ENCODE results near the gene AMELY. TPM values are rescaled to one million over a fixed set of nuclear protein-coding genes. Genes with fewer than 3 reads are reported as not detected.

The AMELY gene
- polyA plus RNA-seq, 1 donor from 2014 or later, result not detected

DNA sequence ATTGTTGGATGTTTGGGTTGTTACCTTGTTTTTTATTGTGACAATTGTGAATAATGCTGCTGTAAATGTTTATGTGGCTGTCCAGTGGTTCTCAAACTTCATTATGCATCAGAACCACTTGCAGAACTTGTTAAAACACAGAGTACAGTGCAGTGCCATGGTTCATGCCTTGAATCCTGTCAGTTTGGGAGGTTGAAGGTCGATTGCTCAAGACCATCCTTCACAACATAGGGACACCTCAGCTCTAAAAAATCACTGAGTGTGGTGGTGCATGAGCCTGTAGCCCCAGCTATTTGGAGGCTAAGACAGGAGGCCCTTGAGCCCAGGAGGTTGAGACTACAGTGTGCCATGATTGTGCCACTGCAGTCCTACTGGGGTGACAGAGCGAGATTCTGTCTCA is 23.9 kb upstream of the AMELY start:
- Histone ChIP-seq H3K4me3 (ENCODE audit: low read length) (no peak overlapping the region), H3K79me2 (replicated peaks; ENCODE audit: insufficient read depth, low read length) (no peaks in the 10 kb centered on the region), H4K20me1 (ENCODE audit: insufficient read depth) (no peaks in the 10 kb centered on the region), H3K9me3 (ENCODE audit: low read length) (no peaks in the 10 kb centered on the region), H3K27ac (ENCODE audit: low read length) (no peak overlapping the region), H3K9me2 (ENCODE audit: insufficient read depth, low read length) (no peaks in the 10 kb centered on the region), H3K36me3 (ENCODE audit: insufficient read depth, low read length) (no peaks in the 10 kb centered on the region), H2AFZ (ENCODE audit: low read depth, low read length) (no peak overlapping the region), H3K27me3 (ENCODE audit: insufficient read depth, low read depth, low read length) (no peaks in the 10 kb centered on the region), H3K9ac (ENCODE audit: low read length) (no peak overlapping the region), H3F3A (ENCODE audit: insufficient read depth, low read length, poor library complexity, severe bottlenecking) (no peaks in the 10 kb centered on the region), H3K4me2 (ENCODE audit: low read length) (no peak overlapping the region)
- no peak for TF ChIP-seq POLR2AphosphoS5 (IDR thresholded peaks at IDR 0.05)
- no peak for TF ChIP-seq EZH2 (IDR thresholded peaks at IDR 0.05; ENCODE audit: borderline replicate concordance, insufficient read depth, low read length, poor library complexity, severe bottlenecking)

DNA sequence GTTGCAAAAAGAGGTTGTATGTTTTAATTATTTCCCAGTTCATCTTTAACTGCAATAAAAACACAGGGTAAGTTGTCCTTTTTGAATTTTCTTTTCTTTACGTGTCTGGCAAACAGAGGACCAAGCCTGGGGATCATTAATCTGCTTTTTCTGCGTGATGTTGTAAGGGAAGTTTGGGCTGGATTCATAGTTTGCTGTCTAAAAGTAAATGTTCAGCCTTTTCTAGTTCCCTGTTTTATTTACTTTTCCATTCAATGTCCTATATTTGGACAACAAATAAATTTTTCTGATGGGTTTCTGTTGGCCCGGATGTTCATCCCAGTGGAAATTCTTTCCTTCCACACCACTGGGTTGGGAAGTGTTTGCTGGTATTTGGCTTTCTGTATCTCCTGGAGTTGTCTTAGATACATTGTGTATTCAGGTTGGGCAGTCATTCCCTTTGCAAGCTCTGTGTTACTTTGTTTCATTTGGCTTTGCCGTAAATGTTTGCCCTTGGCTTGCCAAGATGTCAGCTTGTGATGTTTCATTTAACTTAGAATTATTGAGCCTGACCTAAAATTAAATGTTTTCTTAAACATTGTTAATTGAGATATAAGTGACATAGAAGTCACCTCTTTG is 20.3 kb upstream of the AMELY start:
- no peak overlapping the region for H3K4me2 ChIP-seq (ENCODE audit: low read length)
- H3K36me3 ChIP-seq (ENCODE audit: insufficient read depth, low read length), result no peaks in the 10 kb centered on the region
- no peaks in the 10 kb centered on the region for H4K20me1 ChIP-seq (ENCODE audit: insufficient read depth)
- H3K9ac ChIP-seq (ENCODE audit: low read length), result no peak overlapping the region
- H3K27ac ChIP-seq (ENCODE audit: low read length), result no peak overlapping the region
- no peaks in the 10 kb centered on the region for H3K9me3 ChIP-seq (ENCODE audit: low read length)
- TF ChIP-seq MXI1 (conservative IDR thresholded peaks at IDR 0.05; ENCODE audit: poor library complexity, severe bottlenecking), result no peak
- TF ChIP-seq, protein P1, sequence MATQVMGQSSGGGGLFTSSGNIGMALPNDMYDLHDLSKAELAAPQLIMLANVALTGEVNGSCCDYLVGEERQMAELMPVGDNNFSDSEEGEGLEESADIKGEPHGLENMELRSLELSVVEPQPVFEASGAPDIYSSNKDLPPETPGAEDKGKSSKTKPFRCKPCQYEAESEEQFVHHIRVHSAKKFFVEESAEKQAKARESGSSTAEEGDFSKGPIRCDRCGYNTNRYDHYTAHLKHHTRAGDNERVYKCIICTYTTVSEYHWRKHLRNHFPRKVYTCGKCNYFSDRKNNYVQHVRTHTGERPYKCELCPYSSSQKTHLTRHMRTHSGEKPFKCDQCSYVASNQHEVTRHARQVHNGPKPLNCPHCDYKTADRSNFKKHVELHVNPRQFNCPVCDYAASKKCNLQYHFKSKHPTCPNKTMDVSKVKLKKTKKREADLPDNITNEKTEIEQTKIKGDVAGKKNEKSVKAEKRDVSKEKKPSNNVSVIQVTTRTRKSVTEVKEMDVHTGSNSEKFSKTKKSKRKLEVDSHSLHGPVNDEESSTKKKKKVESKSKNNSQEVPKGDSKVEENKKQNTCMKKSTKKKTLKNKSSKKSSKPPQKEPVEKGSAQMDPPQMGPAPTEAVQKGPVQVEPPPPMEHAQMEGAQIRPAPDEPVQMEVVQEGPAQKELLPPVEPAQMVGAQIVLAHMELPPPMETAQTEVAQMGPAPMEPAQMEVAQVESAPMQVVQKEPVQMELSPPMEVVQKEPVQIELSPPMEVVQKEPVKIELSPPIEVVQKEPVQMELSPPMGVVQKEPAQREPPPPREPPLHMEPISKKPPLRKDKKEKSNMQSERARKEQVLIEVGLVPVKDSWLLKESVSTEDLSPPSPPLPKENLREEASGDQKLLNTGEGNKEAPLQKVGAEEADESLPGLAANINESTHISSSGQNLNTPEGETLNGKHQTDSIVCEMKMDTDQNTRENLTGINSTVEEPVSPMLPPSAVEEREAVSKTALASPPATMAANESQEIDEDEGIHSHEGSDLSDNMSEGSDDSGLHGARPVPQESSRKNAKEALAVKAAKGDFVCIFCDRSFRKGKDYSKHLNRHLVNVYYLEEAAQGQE (IDR thresholded peaks at IDR 0.05; ENCODE audit: borderline replicate concordance), result no peak
- TF ChIP-seq SMC3 (conservative IDR thresholded peaks at IDR 0.05; ENCODE audit: poor library complexity), result no peak
- no peak for TF ChIP-seq RAD21 (conservative IDR thresholded peaks at IDR 0.05)
- TF ChIP-seq TAF1 (IDR thresholded peaks at IDR 0.05; ENCODE audit: low read depth), result no peak
- no peak for TF ChIP-seq POLR2AphosphoS5 (IDR thresholded peaks at IDR 0.05)
- no peak for TF ChIP-seq EZH2 (IDR thresholded peaks at IDR 0.05; ENCODE audit: borderline replicate concordance, insufficient read depth, low read length, poor library complexity, severe bottlenecking)
- no peak for TF ChIP-seq EP300 (conservative IDR thresholded peaks at IDR 0.05; ENCODE audit: poor library complexity, severe bottlenecking)
- TF ChIP-seq, protein P2, sequence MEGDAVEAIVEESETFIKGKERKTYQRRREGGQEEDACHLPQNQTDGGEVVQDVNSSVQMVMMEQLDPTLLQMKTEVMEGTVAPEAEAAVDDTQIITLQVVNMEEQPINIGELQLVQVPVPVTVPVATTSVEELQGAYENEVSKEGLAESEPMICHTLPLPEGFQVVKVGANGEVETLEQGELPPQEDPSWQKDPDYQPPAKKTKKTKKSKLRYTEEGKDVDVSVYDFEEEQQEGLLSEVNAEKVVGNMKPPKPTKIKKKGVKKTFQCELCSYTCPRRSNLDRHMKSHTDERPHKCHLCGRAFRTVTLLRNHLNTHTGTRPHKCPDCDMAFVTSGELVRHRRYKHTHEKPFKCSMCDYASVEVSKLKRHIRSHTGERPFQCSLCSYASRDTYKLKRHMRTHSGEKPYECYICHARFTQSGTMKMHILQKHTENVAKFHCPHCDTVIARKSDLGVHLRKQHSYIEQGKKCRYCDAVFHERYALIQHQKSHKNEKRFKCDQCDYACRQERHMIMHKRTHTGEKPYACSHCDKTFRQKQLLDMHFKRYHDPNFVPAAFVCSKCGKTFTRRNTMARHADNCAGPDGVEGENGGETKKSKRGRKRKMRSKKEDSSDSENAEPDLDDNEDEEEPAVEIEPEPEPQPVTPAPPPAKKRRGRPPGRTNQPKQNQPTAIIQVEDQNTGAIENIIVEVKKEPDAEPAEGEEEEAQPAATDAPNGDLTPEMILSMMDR (IDR thresholded peaks at IDR 0.05; ENCODE audit: poor library complexity, severe bottlenecking), result no peak
- H3K4me3 ChIP-seq (ENCODE audit: low read length), result no peak overlapping the region
- no peaks in the 10 kb centered on the region for H3K9me2 ChIP-seq (ENCODE audit: insufficient read depth, low read length)
- H2AFZ ChIP-seq (ENCODE audit: low read depth, low read length), result no peak overlapping the region
- H3F3A ChIP-seq (ENCODE audit: insufficient read depth, low read length, poor library complexity, severe bottlenecking), result no peaks in the 10 kb centered on the region
- H3K27me3 ChIP-seq (ENCODE audit: insufficient read depth, low read depth, low read length), result no peaks in the 10 kb centered on the region
- H3K79me2 ChIP-seq (replicated peaks; ENCODE audit: insufficient read depth, low read length), result no peaks in the 10 kb centered on the region
